ENCODE results near the gene PSTK. TPM values are rescaled to one million over a fixed set of nuclear protein-coding genes. Genes with fewer than 3 reads are reported as not detected.
A peak's percentile ranks its signal among the peaks of the same experiment; 100 is the strongest.

PSTK gene
- polyA plus RNA-seq, 1 donor from 2014 or later = 21.0 TPM

- Histone ChIP-seq H3K4me2 (ENCODE audit: low read length) (peak within 1 kb of the TSS; percentile 69), H3K36me3 (ENCODE audit: insufficient read depth, low read length) (no peaks in the 10 kb centered on the region), H3K4me3 (ENCODE audit: low read length) (peak within 1 kb of the TSS; percentile 85), H3K9me3 (ENCODE audit: low read length) (peaks cover 6% of the 10 kb centered on the region), H2AFZ (ENCODE audit: low read depth, low read length) (peak within 1 kb of the TSS; percentile 86), H3K79me2 (replicated peaks; ENCODE audit: insufficient read depth, low read length) (peaks cover 4% of the 10 kb centered on the region), H3K9ac (ENCODE audit: low read length) (peak within 1 kb of the TSS; percentile 85), H4K20me1 (ENCODE audit: insufficient read depth) (no peaks in the 10 kb centered on the region), H3K9me2 (ENCODE audit: insufficient read depth, low read length) (no peaks in the 10 kb centered on the region), H3F3A (ENCODE audit: insufficient read depth, low read length, poor library complexity, severe bottlenecking) (no peaks in the 10 kb centered on the region), H3K27ac (ENCODE audit: low read length) (peak within 1 kb of the TSS; percentile 80), H3K27me3 (ENCODE audit: insufficient read depth, low read depth, low read length) (no peaks in the 10 kb centered on the region)
- TF ChIP-seq MXI1 (conservative IDR thresholded peaks at IDR 0.05; ENCODE audit: poor library complexity, severe bottlenecking) (peak; percentile 94), EP300 (conservative IDR thresholded peaks at IDR 0.05; ENCODE audit: poor library complexity, severe bottlenecking) (peak; percentile 37), RAD21 (conservative IDR thresholded peaks at IDR 0.05) (peak; percentile 65), TAF1 (IDR thresholded peaks at IDR 0.05; ENCODE audit: low read depth) (peak; percentile 87), EZH2 (IDR thresholded peaks at IDR 0.05; ENCODE audit: borderline replicate concordance, insufficient read depth, low read length, poor library complexity, severe bottlenecking) (no peak), POLR2AphosphoS5 (IDR thresholded peaks at IDR 0.05) (peak; percentile 89), SMC3 (conservative IDR thresholded peaks at IDR 0.05; ENCODE audit: poor library complexity) (peak; percentile 68), REST (IDR thresholded peaks at IDR 0.05; ENCODE audit: borderline replicate concordance) (peak; percentile 48), CTCF (IDR thresholded peaks at IDR 0.05; ENCODE audit: poor library complexity, severe bottlenecking) (peak; percentile 35)
Measured at GRCh38 chr10:122953902-122954730, 26.1 kb upstream of the PSTK start, which contains the start of gene C10orf88. Gene C10orf88 (minus strand): TSS chr10:122954227. CDS start chr10:122954178, 49 bp downstream.

- Histone ChIP-seq H3K4me3 (ENCODE audit: low read length) (peak overlapping the region; percentile 85), H3K9ac (ENCODE audit: low read length) (no peak overlapping the region), H3K27ac (ENCODE audit: low read length) (no peak overlapping the region), H2AFZ (ENCODE audit: low read depth, low read length) (peak overlapping the region; percentile 81), H3K9me2 (ENCODE audit: insufficient read depth, low read length) (no peaks in the 10 kb centered on the region), H3K4me2 (ENCODE audit: low read length) (no peak overlapping the region), H3K79me2 (replicated peaks; ENCODE audit: insufficient read depth, low read length) (peaks cover 4% of the 10 kb centered on the region), H3K27me3 (ENCODE audit: insufficient read depth, low read depth, low read length) (no peaks in the 10 kb centered on the region), H3K36me3 (ENCODE audit: insufficient read depth, low read length) (no peaks in the 10 kb centered on the region), H4K20me1 (ENCODE audit: insufficient read depth) (no peaks in the 10 kb centered on the region), H3K9me3 (ENCODE audit: low read length) (peaks cover 6% of the 10 kb centered on the region), H3F3A (ENCODE audit: insufficient read depth, low read length, poor library complexity, severe bottlenecking) (no peaks in the 10 kb centered on the region)
- TF ChIP-seq EP300 (conservative IDR thresholded peaks at IDR 0.05; ENCODE audit: poor library complexity, severe bottlenecking) (no peak), REST (IDR thresholded peaks at IDR 0.05; ENCODE audit: borderline replicate concordance) (no peak), CTCF (IDR thresholded peaks at IDR 0.05; ENCODE audit: poor library complexity, severe bottlenecking) (no peak)
Measured at GRCh38 chr10:122954731-122955050, 25.5 kb upstream of the PSTK start.

Measured in neural cell (in vitro differentiated cells).